Muscle of arm (tissue), 14 donors: ENCODE measurements around the gene AKAP8L. TPM values are rescaled to one million over a fixed set of nuclear protein-coding genes. Genes with fewer than 3 reads are reported as not detected.

Experiments
- DNase-seq: peaks from one replicate; pipeline ENCODE4 v3.0.0-alpha.2; 2013
- long read RNA-seq, 11 donors: transcript quantifications; one replicate each; lab custom pipeline, GENCODE V29; 2026
- polyA plus RNA-seq, 12 donors: library from polyadenylated mRNA; unstranded; fragments of 120-200 nt; gene quantifications; one replicate each; pipeline ENCODE4 v1.2.1, GENCODE V29; 2013; ENCODE audit not compliant: insufficient read length in 12 of 12

AKAP8L gene
- polyA plus RNA-seq = 10 to 100 TPM in 11 of 12 donors, not detected in 1; 51.0 to 97.8 (median 76.5) TPM
- long read RNA-seq, donor 1, partial matches to known transcripts = 0 of 4 reads
- long read RNA-seq, donor 1, other reads (novel, unspliced or antisense) = 0 of 4 reads
- long read RNA-seq, donor 2, transcript AKAP8L-201 (14 exons, 2,146 nt) = major isoform, 8 of 21 reads
- long read RNA-seq, donor 2, partial matches to known transcripts = 6 of 21 reads
- long read RNA-seq, donor 2, other reads (novel, unspliced or antisense) = 0 of 21 reads
- long read RNA-seq, donor 3 = 0 reads
- long read RNA-seq, donor 4, partial matches to known transcripts = 0 of 1 reads
- long read RNA-seq, donor 4, other reads (novel, unspliced or antisense) = 0 of 1 reads
- long read RNA-seq, donor 5, transcript AKAP8L-201 (14 exons, 2,146 nt) = major isoform, 10 of 14 reads
- long read RNA-seq, donor 5, partial matches to known transcripts = 0 of 14 reads
- long read RNA-seq, donor 5, other reads (novel, unspliced or antisense) = 0 of 14 reads
- long read RNA-seq, donor 6, partial matches to known transcripts = 0 of 5 reads
- long read RNA-seq, donor 6, other reads (novel, unspliced or antisense) = 0 of 5 reads
- long read RNA-seq, donor 7, partial matches to known transcripts = 8 of 13 reads
- long read RNA-seq, donor 7, other reads (novel, unspliced or antisense) = 0 of 13 reads
- long read RNA-seq, donor 8, transcript AKAP8L-201 (14 exons, 2,146 nt) = major isoform, 8 of 12 reads
- long read RNA-seq, donor 8, partial matches to known transcripts = 0 of 12 reads
- long read RNA-seq, donor 8, other reads (novel, unspliced or antisense) = 0 of 12 reads
- long read RNA-seq, donor 9, partial matches to known transcripts = 0 of 3 reads
- long read RNA-seq, donor 9, other reads (novel, unspliced or antisense) = 0 of 3 reads
- long read RNA-seq, donor 10, partial matches to known transcripts = 0 of 5 reads
- long read RNA-seq, donor 10, other reads (novel, unspliced or antisense) = 0 of 5 reads
- long read RNA-seq, donor 11, partial matches to known transcripts = 0 of 4 reads
- long read RNA-seq, donor 11, other reads (novel, unspliced or antisense) = 0 of 4 reads

- DNase-seq = peak; percentile 99
Observed at GRCh38 chr19:15418579-15419412, at the start of gene AKAP8L. Gene AKAP8L (minus strand): TSS chr19:15418988. CDS start chr19:15418923, 65 bp downstream.

- no peak for DNase-seq
Observed at GRCh38 chr19:15467734-15468214, 49.0 kb upstream of the AKAP8L start.

- no peak for DNase-seq
Observed at GRCh38 chr19:15466851-15467733, 48.3 kb upstream of the AKAP8L start.

GRCh38 chr19:15464394-15465385 is 45.9 kb upstream of the AKAP8L start, which contains the start of gene RASAL3:
Gene RASAL3 (minus strand): TSS chr19:15464544. CDS start chr19:15464358, 186 bp downstream.
- no peak for DNase-seq

GRCh38 chr19:15463861-15464371 is 45.1 kb upstream of the AKAP8L start:
- no peak for DNase-seq

GRCh38 chr19:15461694-15462093 is 42.9 kb upstream of the AKAP8L start:
- DNase-seq = no peak

- no peak for DNase-seq
Observed at GRCh38 chr19:15457701-15458484, 39.1 kb upstream of the AKAP8L start.

- no peak for DNase-seq
Observed at GRCh38 chr19:15456871-15457700, 38.3 kb upstream of the AKAP8L start.

GRCh38 chr19:15456441-15456840 is 37.7 kb upstream of the AKAP8L start:
- DNase-seq = no peak

- no peak for DNase-seq
Observed at GRCh38 chr19:15455996-15456395, 37.2 kb upstream of the AKAP8L start.

GRCh38 chr19:15453906-15454860 is 35.4 kb upstream of the AKAP8L start:
- DNase-seq = no peak

GRCh38 chr19:15453091-15453578 is 34.3 kb upstream of the AKAP8L start:
- DNase-seq = no peak

- DNase-seq = peak; percentile 78
Observed at GRCh38 chr19:15452111-15453047, 33.6 kb upstream of the AKAP8L start.

GRCh38 chr19:15450528-15450890 is 31.7 kb upstream of the AKAP8L start:
- no peak for DNase-seq
